ENCODE measurements around the gene AP3B1.

GRCh38 chr5:77996943-77997342, 297.6 kb downstream of the AP3B1 start:
- no peak for TF ChIP-seq CTCF (IDR thresholded peaks at IDR 0.05; ENCODE audit: low read length)
- no peak for TF ChIP-seq EZH2 (IDR thresholded peaks at IDR 0.05; ENCODE audit: borderline replicate concordance, low read length)

Data from OCI-LY1 (cell line).